ENCODE data around the gene PRKRIP1. TPM values are rescaled to one million over a fixed set of nuclear protein-coding genes. Genes with fewer than 3 reads are reported as not detected.

PRKRIP1 gene
- polyA plus RNA-seq, 1 donor (not counting 4 experiments of a cell fraction or from before 2014, with no cell fraction given), result 12.5 TPM

GRCh38 chr7:102416406-102416805 is 20.2 kb downstream of the PRKRIP1 start:
- DNase-seq (ENCODE audit: low read depth, low spot score) (no peak), FAIRE-seq (no peak)
- peaks cover 6% of the 10 kb centered on the region for H3K79me2 ChIP-seq (ENCODE audit: control insufficient read depth, insufficient read depth, low read length)
- H3K9me1 ChIP-seq (ENCODE audit: control insufficient read depth, extremely low read depth, insufficient read depth, low read length), result no peaks in the 10 kb centered on the region
- H3K36me3 ChIP-seq (ENCODE audit: control insufficient read depth in 2 of 2, extremely low read depth in 1 of 2, insufficient read depth in 2 of 2, low read length in 2 of 2), result peaks cover 22 to 37% of the 10 kb centered on the region in 2 experiments
- H3K27ac ChIP-seq (ENCODE audit: control insufficient read depth, insufficient read depth, low read length), result no peak overlapping the region
- no peak overlapping the region for H3K9ac ChIP-seq (ENCODE audit: control insufficient read depth, extremely low read depth, insufficient read depth, low read length)
- no peak overlapping the region for H2AFZ ChIP-seq (ENCODE audit: control insufficient read depth, low read length)
- no peaks in the 10 kb centered on the region for H3K9me3 ChIP-seq (ENCODE audit: control insufficient read depth, low read depth, low read length)
- H3K4me3 ChIP-seq (ENCODE audit: control insufficient read depth in 2 of 3, extremely low read depth in 1 of 3, insufficient read depth in 2 of 3, low read depth in 1 of 3, low read length in 3 of 3), result no peak overlapping the region
- dilution Hi-C loops (cut with MboI; ENCODE audit: extremely low pct_ligation_motif_present, low sequenced_read_pairs), result no loop called here
- no peaks in the 10 kb centered on the region for H3K4me1 ChIP-seq (ENCODE audit: control insufficient read depth, extremely low read depth, insufficient read depth, low read length)
- no peak for TF ChIP-seq CTCF (optimal IDR thresholded peaks at IDR 0.05 in 1 of 3, IDR thresholded peaks at IDR 0.05 in 1 of 3, conservative IDR thresholded peaks at IDR 0.05 in 1 of 3; ENCODE audit: extremely low read depth in 1 of 3, insufficient read depth in 2 of 3, low read length in 3 of 3)
- TF ChIP-seq EZH2 (IDR thresholded peaks at IDR 0.05; ENCODE audit: low read length), result no peak
- no peaks in the 10 kb centered on the region for H3K27me3 ChIP-seq (ENCODE audit: control insufficient read depth, extremely low read depth, insufficient read depth, low read length)
- no peaks in the 10 kb centered on the region for H4K20me1 ChIP-seq (ENCODE audit: control insufficient read depth, extremely low read depth, insufficient read depth, low read length)
- no peak overlapping the region for H3K4me2 ChIP-seq (ENCODE audit: control insufficient read depth, extremely low read depth, insufficient read depth, low read depth, low read length)

GRCh38 chr7:102417105-102417504 is 20.9 kb downstream of the PRKRIP1 start:
- H3K79me2 ChIP-seq (ENCODE audit: control insufficient read depth, insufficient read depth, low read length), result peaks cover 6% of the 10 kb centered on the region
- no peak for DNase-seq (ENCODE audit: low read depth, low spot score)
- dilution Hi-C loops (cut with MboI; ENCODE audit: extremely low pct_ligation_motif_present, low sequenced_read_pairs), result no loop called here
- H2AFZ ChIP-seq (ENCODE audit: control insufficient read depth, low read length), result no peak overlapping the region
- H3K9ac ChIP-seq (ENCODE audit: control insufficient read depth, extremely low read depth, insufficient read depth, low read length), result no peak overlapping the region
- H3K9me3 ChIP-seq (ENCODE audit: control insufficient read depth, low read depth, low read length), result no peaks in the 10 kb centered on the region
- no peak for FAIRE-seq
- peaks cover 27 to 36% of the 10 kb centered on the region in 2 experiments for H3K36me3 ChIP-seq (ENCODE audit: control insufficient read depth in 2 of 2, extremely low read depth in 1 of 2, insufficient read depth in 2 of 2, low read length in 2 of 2)
- H3K9me1 ChIP-seq (ENCODE audit: control insufficient read depth, extremely low read depth, insufficient read depth, low read length), result no peaks in the 10 kb centered on the region
- TF ChIP-seq EZH2 (IDR thresholded peaks at IDR 0.05; ENCODE audit: low read length) (no peak), CTCF (optimal IDR thresholded peaks at IDR 0.05 in 1 of 3, IDR thresholded peaks at IDR 0.05 in 1 of 3, conservative IDR thresholded peaks at IDR 0.05 in 1 of 3; ENCODE audit: extremely low read depth in 1 of 3, insufficient read depth in 2 of 3, low read length in 3 of 3) (no peak)
- no peak overlapping the region for H3K4me2 ChIP-seq (ENCODE audit: control insufficient read depth, extremely low read depth, insufficient read depth, low read depth, low read length)
- H4K20me1 ChIP-seq (ENCODE audit: control insufficient read depth, extremely low read depth, insufficient read depth, low read length), result no peaks in the 10 kb centered on the region
- no peak overlapping the region for H3K4me3 ChIP-seq (ENCODE audit: control insufficient read depth in 2 of 3, extremely low read depth in 1 of 3, insufficient read depth in 2 of 3, low read depth in 1 of 3, low read length in 3 of 3)
- no peaks in the 10 kb centered on the region for H3K4me1 ChIP-seq (ENCODE audit: control insufficient read depth, extremely low read depth, insufficient read depth, low read length)
- no peak overlapping the region for H3K27ac ChIP-seq (ENCODE audit: control insufficient read depth, insufficient read depth, low read length)
- H3K27me3 ChIP-seq (ENCODE audit: control insufficient read depth, extremely low read depth, insufficient read depth, low read length), result no peaks in the 10 kb centered on the region
